OCI-LY1 (cell line): ENCODE results near the gene CHRM1.

ENCODE experiments used
- H2AFZ ChIP-seq: fragments of 200-600 bp; sonication (generic), shearing (Covaris generic); 2 replicates; pipeline ENCODE4 v1.6.0; 2014; ENCODE audit warnings: antibody characterized with exemption, mild to moderate bottlenecking, low read length
- H3F3A ChIP-seq: fragments of 200-600 bp; sonication (generic), shearing (Covaris generic); 2 replicates; pipeline ENCODE4 v1.6.0; 2014; ENCODE audit warnings: mild to moderate bottlenecking, antibody characterized with exemption, low read length, moderate library complexity; ENCODE audit not compliant: insufficient read depth
- H3K27ac ChIP-seq: fragments of 200-600 bp; sonication (generic); 2 replicates; pipeline ENCODE4 v1.5.1; 2014; ENCODE audit warnings: low read length, mixed run types, mild to moderate bottlenecking, low read depth; ENCODE audit not compliant: poor library complexity, severe bottlenecking
- H3K27me3 ChIP-seq: fragments of 200-600 bp; sonication (generic); 2 replicates; pipeline ENCODE4 v1.6.0; 2014; ENCODE audit warnings: antibody characterized with exemption, mild to moderate bottlenecking, low read length, moderate library complexity; ENCODE audit not compliant: insufficient read depth
- H3K36me3 ChIP-seq: fragments of 200-600 bp; sonication (generic); 2 replicates; pipeline ENCODE4 v1.6.1; 2014; ENCODE audit warnings: mild to moderate bottlenecking, antibody characterized with exemption, low read length, moderate library complexity, mixed read lengths; ENCODE audit not compliant: insufficient read depth
- H3K4me1 ChIP-seq: fragments of 200-600 bp; sonication (generic); 2 replicates; pipeline ENCODE4 v1.5.1; 2014; ENCODE audit warnings: mild to moderate bottlenecking, low read length, moderate library complexity; ENCODE audit not compliant: insufficient read depth, severe bottlenecking
- H3K4me2 ChIP-seq: fragments of 200-600 bp; sonication (generic), shearing (Covaris generic); 2 replicates; pipeline ENCODE4 v1.6.1; 2014; ENCODE audit warnings: low read length
- H3K4me3 ChIP-seq: fragments of 200-600 bp; sonication (generic); 2 replicates; pipeline ENCODE4 v1.5.1; 2014; ENCODE audit warnings: low read length, low read depth, mild to moderate bottlenecking, mixed read lengths; ENCODE audit not compliant: poor library complexity, severe bottlenecking
- H3K79me2 ChIP-seq: fragments of 200-600 bp; shearing (Covaris generic); 2 replicates; pipeline ENCODE4 v1.6.1; 2016; ENCODE audit warnings: mixed run types, low read length, mixed read lengths; ENCODE audit not compliant: insufficient read depth
- H3K9ac ChIP-seq: fragments of 200-600 bp; sonication (generic), shearing (Covaris generic); 2 replicates; pipeline ENCODE4 v1.6.1; 2014; ENCODE audit warnings: mild to moderate bottlenecking, low read length, mixed read lengths
- H3K9me2 ChIP-seq: fragments of 200-600 bp; sonication (generic), shearing (Covaris generic); 2 replicates; pipeline ENCODE4 v1.6.1; 2014; ENCODE audit warnings: low read depth, mild to moderate bottlenecking, low read length, mixed read lengths
- H3K9me3 ChIP-seq: fragments of 200-600 bp; shearing (Covaris generic); 2 replicates; pipeline ENCODE4 v1.6.1; 2014; ENCODE audit warnings: low read length, mixed read lengths
- H4K20me1 ChIP-seq: fragments of 200-600 bp; sonication (generic), shearing (Covaris generic); 2 replicates; pipeline ENCODE4 v1.6.0; 2016; ENCODE audit warnings: mild to moderate bottlenecking, low read length; ENCODE audit not compliant: insufficient read depth
- EZH2 ChIP-seq: fragments of 200-600 bp; sonication (generic), shearing (Covaris generic); IDR thresholded peaks from 2 replicates; pipeline ENCODE4 v1.8.0; 2017; ENCODE audit warnings: borderline replicate concordance, mixed run types, mild to moderate bottlenecking, antibody characterized with exemption, low read length, moderate library complexity, mixed read lengths
- TF ChIP-seq, protein P1 (sequence below): fragments of 200-600 bp; sonication (generic), shearing (Covaris generic); IDR thresholded peaks from 2 replicates; pipeline ENCODE4 v1.5.1; 2017; ENCODE audit warnings: mild to moderate bottlenecking, antibody characterized with exemption, low read length, moderate library complexity, mixed read lengths

CHRM1 gene

GRCh38 chr11:62961017-62961570 lies 39.9 kb upstream of the CHRM1 start:
- no peaks in the 10 kb centered on the region for H3K4me1 ChIP-seq
- H3K79me2 ChIP-seq, result no peaks in the 10 kb centered on the region
- H4K20me1 ChIP-seq, result no peaks in the 10 kb centered on the region
- H3K4me2 ChIP-seq, result no peak overlapping the region
- no peak overlapping the region for H3K4me3 ChIP-seq
- TF ChIP-seq, protein P1, sequence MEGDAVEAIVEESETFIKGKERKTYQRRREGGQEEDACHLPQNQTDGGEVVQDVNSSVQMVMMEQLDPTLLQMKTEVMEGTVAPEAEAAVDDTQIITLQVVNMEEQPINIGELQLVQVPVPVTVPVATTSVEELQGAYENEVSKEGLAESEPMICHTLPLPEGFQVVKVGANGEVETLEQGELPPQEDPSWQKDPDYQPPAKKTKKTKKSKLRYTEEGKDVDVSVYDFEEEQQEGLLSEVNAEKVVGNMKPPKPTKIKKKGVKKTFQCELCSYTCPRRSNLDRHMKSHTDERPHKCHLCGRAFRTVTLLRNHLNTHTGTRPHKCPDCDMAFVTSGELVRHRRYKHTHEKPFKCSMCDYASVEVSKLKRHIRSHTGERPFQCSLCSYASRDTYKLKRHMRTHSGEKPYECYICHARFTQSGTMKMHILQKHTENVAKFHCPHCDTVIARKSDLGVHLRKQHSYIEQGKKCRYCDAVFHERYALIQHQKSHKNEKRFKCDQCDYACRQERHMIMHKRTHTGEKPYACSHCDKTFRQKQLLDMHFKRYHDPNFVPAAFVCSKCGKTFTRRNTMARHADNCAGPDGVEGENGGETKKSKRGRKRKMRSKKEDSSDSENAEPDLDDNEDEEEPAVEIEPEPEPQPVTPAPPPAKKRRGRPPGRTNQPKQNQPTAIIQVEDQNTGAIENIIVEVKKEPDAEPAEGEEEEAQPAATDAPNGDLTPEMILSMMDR, result no peak
- TF ChIP-seq EZH2, result no peak
- no peaks in the 10 kb centered on the region for H3K36me3 ChIP-seq
- H3K9me2 ChIP-seq, result no peaks in the 10 kb centered on the region
- H3K9me3 ChIP-seq, result no peaks in the 10 kb centered on the region
- no peaks in the 10 kb centered on the region; the same call in 1 of the 2 replicates for H3K27me3 ChIP-seq
- no peak overlapping the region for H3K9ac ChIP-seq
- H2AFZ ChIP-seq, result no peak overlapping the region
- no peak overlapping the region for H3K27ac ChIP-seq
- H3F3A ChIP-seq, result no peaks in the 10 kb centered on the region

- H3K9me2 ChIP-seq, result no peaks in the 10 kb centered on the region
- H3K4me3 ChIP-seq, result no peak overlapping the region
- H3K79me2 ChIP-seq, result no peaks in the 10 kb centered on the region
- H3K9ac ChIP-seq, result no peak overlapping the region
- no peaks in the 10 kb centered on the region for H3F3A ChIP-seq
- no peaks in the 10 kb centered on the region for H4K20me1 ChIP-seq
- TF ChIP-seq EZH2, result no peak
- TF ChIP-seq, protein P1, result no peak
- no peak overlapping the region for H3K4me2 ChIP-seq
- no peaks in the 10 kb centered on the region for H3K27me3 ChIP-seq
- H3K4me1 ChIP-seq, result no peaks in the 10 kb centered on the region
- no peaks in the 10 kb centered on the region for H3K36me3 ChIP-seq
- H2AFZ ChIP-seq, result no peak overlapping the region
- H3K27ac ChIP-seq, result no peak overlapping the region
- H3K9me3 ChIP-seq, result no peaks in the 10 kb centered on the region
Observed at GRCh38 chr11:62959422-62959980, 38.3 kb upstream of the CHRM1 start.

GRCh38 chr11:62958547-62959421 lies 37.6 kb upstream of the CHRM1 start:
- H2AFZ ChIP-seq, result no peak overlapping the region
- no peak overlapping the region for H3K4me2 ChIP-seq

More at GRCh38 chr11:62958547-62959421, 37.6 kb upstream of the CHRM1 start:
- H3K79me2 ChIP-seq, result no peaks in the 10 kb centered on the region
- no peaks in the 10 kb centered on the region for H3K4me1 ChIP-seq
- H3K9me2 ChIP-seq, result no peaks in the 10 kb centered on the region
- TF ChIP-seq, protein P1, result no peak
- no peak for TF ChIP-seq EZH2
- H3K27ac ChIP-seq, result no peak overlapping the region
- no peaks in the 10 kb centered on the region for H4K20me1 ChIP-seq
- no peaks in the 10 kb centered on the region for H3K9me3 ChIP-seq
- no peaks in the 10 kb centered on the region for H3K27me3 ChIP-seq
- H3F3A ChIP-seq, result no peaks in the 10 kb centered on the region
- H3K36me3 ChIP-seq, result no peaks in the 10 kb centered on the region
- no peak overlapping the region for H3K4me3 ChIP-seq
- no peak overlapping the region for H3K9ac ChIP-seq
